GM19463 (cell line): ENCODE results near the gene CASP14.
"Not testable (repeated sequence)": the region's sequence is repeated elsewhere in the genome, so short reads cannot be mapped to it uniquely, and the experiment has no call there.

Source experiments
- ATAC-seq: cut with Tn5 transposase; IDR thresholded peaks from one replicate; pipeline ENCODE4 v1.9.1; 2021; ENCODE audit warnings: mild to moderate bottlenecking, moderate library complexity; ENCODE audit not compliant: unreplicated experiment

CASP14 gene

DNA sequence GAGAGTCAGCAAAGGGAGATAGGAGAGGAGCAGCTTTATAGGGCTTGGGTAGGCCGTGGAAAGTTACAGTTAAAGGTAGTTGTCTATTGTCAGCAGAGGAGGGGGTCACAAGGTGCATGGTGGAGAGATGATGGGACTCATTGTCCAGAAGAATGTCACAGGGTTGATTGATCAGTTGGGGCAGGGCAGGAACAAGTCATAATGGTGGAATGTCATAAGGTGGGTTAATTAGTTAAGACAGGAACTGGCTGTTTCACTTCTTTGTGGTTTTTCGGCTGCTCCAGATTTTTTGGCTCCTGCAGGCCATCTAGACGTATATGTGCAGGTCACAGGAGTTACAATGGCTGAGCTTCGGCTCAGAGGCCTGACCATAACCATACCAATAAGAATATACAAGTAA lies 21.1 kb downstream of the CASP14 start:
- ATAC-seq, result not testable (repeated sequence)

DNA sequence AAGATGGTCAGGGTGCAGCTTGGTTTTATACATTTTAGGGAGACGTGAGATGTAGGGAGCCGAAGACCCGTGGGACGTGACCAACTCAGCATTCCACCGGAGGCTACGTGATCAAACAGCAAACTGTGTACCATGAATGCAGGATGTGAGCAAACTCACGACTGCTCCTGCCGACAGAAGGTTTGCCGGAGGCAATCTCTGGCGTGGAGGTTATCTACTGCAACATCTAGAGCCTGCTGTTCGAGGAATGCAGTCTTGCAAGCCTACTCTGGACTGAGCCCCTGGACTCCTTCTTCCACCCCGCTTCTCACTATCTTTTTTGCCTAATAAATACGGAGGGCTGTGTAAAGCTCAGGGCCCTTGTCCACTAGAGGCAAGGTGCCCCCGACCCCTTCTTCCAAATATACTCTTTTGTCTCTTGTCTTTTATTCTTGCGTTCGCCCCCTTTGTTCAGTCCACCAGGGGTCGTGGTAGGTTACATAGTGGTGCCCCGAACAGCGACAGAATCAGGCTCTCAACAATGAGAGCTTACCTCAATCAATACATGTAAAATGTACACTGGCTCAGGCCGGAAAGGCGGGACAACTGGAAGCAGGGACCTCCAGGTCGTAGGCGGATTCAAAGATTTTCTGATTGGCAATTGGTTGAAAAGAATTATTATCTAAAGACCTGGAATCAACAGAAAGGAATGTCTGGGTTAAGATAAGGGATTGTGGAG lies 23.8 kb downstream of the CASP14 start:
- ATAC-seq, result no peak

DNA sequence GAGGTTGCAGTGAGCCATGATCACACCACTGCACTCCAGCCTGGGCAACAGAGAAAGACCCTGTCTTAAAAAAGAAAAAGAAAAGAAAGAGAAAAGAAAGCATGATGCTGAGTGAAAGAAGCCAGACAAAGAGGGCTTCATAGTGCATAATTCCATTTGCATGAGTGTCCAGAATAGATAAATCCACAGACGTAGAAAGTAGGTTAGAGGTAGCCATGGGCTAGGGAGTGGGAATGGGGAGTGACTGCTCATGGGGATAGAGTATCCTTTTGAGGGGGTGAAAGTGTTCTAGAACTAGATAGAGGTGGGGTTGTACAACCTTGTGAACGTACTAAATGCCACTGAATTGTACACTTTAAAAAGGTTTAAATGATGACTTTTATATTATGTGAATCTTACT lies 25.1 kb downstream of the CASP14 start:
- ATAC-seq, result no peak

DNA sequence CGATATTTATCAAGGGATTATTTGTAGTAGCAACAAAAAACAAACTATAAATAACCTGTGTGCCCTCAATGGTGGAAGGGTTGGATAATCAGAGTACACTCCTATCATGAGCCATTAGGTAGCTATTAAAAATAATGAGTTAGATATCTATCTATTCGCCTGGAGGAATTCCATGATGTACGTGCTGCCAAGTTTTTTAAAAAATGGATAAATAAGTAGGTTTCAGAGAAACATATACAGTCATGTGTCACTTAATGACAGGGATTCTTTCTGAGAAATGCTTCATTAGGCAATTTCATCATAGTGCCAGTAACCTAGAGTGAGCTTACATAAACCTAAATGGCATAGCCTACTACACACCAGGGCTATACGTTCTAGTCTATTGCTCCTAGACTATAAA lies 26.5 kb downstream of the CASP14 start:
- no peak for ATAC-seq

GRCh38 chr19:15080002-15080401 lies 30.7 kb downstream of the CASP14 start:
- not testable (repeated sequence) for ATAC-seq

GRCh38 chr19:15081911-15082310 lies 32.6 kb downstream of the CASP14 start, which contains the start of gene OR1I1:
TSS of gene OR1I1 (plus strand) at chr19:15082211. CDS start at chr19:15087066, 4,855 bp downstream.
- ATAC-seq, result no peak

DNA sequence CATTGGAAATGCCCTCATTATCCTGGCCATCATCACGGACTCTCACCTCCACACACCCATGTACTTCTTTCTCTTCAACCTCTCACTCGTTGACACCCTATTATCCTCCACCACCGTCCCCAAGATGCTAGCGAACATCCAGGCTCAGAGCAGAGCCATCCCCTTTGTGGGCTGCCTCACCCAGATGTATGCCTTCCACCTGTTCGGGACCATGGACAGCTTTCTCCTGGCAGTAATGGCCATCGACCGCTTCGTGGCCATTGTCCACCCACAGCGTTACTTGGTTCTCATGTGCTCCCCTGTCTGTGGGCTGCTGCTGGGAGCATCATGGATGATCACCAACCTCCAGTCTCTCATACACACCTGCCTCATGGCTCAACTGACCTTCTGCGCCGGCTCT lies 37.9 kb downstream of the CASP14 start:
- no peak for ATAC-seq

DNA sequence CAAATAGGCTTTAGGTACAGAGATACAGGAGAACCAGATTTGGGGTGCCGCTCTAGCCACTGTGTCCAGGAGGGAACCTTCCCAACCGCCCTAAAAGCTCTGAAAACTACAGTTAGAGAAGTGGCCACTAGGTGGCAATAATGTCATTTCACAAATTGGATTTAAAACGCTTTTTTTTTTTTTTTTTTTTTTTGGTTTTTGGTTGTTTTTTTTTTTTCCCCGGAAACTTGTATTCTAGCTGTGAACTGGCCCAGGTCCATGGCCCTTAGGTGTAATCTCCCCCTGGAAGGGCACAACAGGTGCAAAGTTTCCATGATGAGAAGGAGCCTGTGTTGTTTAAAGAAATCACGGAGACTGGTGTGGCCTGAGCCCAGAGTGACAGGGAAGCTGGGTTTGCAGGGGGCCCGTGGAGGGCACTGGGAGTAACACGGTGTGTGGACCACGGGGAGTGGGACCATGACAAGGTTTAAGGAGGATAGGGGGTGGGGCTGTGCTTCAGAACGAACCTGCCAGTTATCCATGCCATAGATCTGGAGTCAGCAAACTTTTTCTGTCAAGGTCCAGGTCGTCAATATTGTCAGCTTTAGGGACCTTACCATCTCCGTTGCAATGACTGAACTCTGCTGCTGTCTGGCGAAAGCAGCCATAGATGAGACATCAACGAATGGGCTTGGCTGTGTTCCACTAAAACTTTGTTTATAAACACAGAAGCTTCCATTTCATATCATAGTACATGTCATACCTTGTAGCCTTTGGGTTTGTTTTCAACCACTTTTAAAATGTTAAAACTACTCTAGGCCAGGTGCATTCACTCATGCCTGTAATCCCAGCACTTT lies 42.9 kb downstream of the CASP14 start:
- no peak for ATAC-seq

- no peak for ATAC-seq
These were observed 43.7 kb downstream of the CASP14 start for GRCh38 chr19:15093001-15093400.

DNA sequence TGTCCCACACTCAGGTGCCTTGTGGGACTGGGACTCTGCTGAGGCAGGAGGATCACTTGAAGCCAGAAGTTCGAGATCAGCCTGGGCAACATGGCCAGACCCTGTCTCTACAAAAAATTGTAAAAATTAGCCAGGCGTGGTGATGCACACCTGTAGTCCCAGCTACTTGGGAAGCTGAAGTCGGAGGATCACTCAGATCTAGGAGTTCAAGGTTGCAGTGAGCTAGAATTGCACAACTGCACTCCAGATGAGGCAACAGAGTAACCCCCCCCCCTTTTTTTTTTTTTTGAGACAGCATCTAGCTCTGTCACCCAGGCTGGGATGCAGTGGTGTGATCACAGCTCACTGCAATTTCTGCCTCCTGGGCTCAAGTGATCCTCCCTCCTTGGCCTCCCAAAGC lies 46.9 kb downstream of the CASP14 start:
- no peak for ATAC-seq

DNA sequence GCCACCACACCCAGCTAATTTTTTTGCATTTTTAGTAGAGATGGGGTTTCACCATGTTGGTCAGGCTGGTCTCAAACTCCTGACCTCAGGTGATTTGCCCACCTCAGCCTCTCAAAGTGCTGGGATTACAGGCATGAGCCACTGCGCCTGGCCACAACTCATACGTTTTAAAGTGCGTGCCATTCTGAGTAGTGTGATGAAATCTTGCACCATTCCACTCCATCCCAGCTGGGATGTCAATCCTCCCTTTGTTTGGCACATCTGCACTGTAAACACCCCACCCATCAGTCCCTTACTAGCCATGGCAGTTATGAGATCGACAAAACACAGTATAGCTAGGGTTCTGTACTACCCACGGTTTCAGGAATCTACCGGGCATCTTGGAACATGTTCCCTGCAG lies 48.7 kb downstream of the CASP14 start:
- ATAC-seq, result not testable (repeated sequence)

- no peak for ATAC-seq
These were observed 49.2 kb downstream of the CASP14 start for GRCh38 chr19:15098460-15098859.

- no peak for ATAC-seq
These were observed 49.8 kb downstream of the CASP14 start for GRCh38 chr19:15099017-15099582.

- ATAC-seq, result no peak
These were observed 52.3 kb downstream of the CASP14 start for GRCh38 chr19:15101479-15102082.

DNA sequence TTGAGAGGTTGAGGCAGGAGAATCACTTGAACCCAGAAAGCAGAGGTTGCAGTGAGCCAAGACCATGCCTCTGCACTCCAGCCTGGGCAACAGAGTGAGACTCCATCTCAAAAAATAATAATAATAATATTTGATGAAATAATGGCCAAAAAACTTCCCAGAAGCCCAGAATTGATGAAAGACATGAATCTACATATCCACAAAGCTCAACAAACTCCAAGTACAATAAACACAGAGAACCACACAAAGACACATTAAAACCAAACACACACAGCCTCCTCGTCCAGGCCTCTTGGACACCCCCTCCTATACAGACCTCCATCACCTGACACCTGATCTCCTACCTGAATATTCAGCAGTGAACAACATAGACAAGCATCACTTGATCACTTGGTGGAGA lies 54.7 kb downstream of the CASP14 start:
- ATAC-seq, result no peak

GRCh38 chr19:15104411-15104810 lies 55.1 kb downstream of the CASP14 start:
- ATAC-seq, result no peak

DNA sequence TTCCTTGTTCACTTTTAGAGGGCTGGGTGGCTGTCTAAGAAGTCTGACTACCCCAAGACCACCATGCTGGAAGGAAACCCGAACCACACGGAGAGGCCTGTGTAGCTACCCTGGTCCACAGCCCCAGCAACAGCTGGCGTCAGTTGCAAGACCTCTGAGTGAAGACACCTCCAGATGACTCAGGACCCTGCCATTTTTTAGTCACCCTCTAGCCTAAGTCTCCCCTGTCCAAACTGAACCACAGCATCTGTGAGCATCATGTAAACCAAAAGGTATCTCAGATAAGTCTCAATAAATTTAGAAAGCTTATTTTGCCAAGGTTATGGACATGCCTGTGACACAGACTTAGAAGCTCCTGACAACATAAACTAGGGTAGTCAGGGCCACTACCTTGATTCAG lies 55.8 kb downstream of the CASP14 start:
- no peak for ATAC-seq

DNA sequence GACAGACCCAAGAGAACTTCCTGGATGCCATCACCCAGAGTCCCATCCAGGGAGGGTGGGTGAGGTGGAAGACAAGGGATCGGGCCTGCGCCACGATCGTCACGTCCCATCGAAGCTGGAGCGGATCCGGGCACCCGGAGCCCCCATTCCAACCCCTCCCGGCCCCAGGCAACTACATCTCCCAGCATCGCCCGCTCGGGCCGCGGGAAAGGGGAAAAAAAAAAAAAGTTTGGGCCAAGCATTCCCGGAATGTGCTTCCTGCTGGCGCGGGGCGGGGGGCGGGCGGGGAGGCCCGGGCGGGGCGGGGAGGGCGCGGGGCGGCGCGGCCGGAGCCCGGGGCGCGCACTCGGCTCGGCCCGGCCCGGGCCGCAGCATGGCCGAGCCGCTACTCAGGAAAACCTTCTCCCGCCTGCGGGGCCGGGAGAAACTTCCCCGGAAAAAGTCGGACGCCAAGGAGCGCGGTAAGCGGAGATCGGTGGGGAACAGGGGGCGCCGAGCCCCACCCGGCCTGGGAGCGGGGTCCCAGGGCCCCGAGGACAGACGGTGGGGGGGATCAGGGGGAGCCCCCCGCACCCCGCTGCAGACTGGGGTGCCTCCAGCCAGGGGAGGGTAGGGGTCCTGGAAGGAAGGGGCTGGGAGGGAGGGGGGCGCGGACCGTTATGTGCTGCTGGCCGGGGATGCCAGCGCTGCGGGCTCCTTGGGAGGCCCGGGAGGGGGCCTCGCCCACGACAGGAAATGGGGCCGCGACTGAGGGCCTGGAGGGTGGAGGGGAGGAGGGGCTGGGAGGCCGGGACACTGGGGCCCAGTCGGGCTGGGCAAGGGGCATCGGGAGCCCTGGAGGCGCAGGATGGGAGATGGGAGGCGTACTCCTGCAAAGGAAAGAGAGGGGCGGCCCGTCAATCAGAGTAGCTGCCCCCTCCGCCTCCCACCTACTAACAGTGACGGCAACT lies 58.1 kb downstream of the CASP14 start, which contains the start of gene SYDE1:
Gene SYDE1, plus strand, starts transcription at position 341 of the 950 bp plus-strand sequence. Its CDS starts 33 bp downstream, at position 374.
- ATAC-seq, result no peak
